Progenitor cell of endocrine pancreas (in vitro differentiated cells): ENCODE data around the gene RASSF8. TPM values are rescaled to one million over a fixed set of nuclear protein-coding genes. Genes with fewer than 3 reads are reported as not detected.

ENCODE experiments used
- DNase-seq: peaks from one replicate; pipeline ENCODE4 v3.0.0; 2021; ENCODE audit warnings: low spot score; ENCODE audit not compliant: unreplicated experiment
- H3K27ac Mint-ChIP-seq: 2 replicates; pipeline ENCODE4 v1.8.0; 2021; ENCODE audit warnings: mild to moderate bottlenecking, moderate library complexity, mixed read lengths
- H3K27me3 Mint-ChIP-seq: 2 replicates; pipeline ENCODE4 v1.8.0; 2021; ENCODE audit warnings: mixed read lengths
- H3K36me3 Mint-ChIP-seq: 2 replicates; pipeline ENCODE4 v1.8.0; 2022; ENCODE audit warnings: mixed read lengths; ENCODE audit not compliant: insufficient read depth
- H3K4me1 Mint-ChIP-seq: 2 replicates; pipeline ENCODE4 v1.8.0; 2021; ENCODE audit warnings: low read depth, mixed read lengths
- H3K4me3 Mint-ChIP-seq: 2 replicates; pipeline ENCODE4 v1.8.0; 2021; ENCODE audit warnings: low read depth, mild to moderate bottlenecking, moderate library complexity, mixed read lengths
- H3K9me3 Mint-ChIP-seq: 2 replicates; pipeline ENCODE4 v1.8.0; 2021; ENCODE audit warnings: low read depth, mixed read lengths
- CTCF ChIP-seq: fragments of 200-600 bp; sonication (generic); IDR thresholded peaks from one replicate; pipeline ENCODE4 v1.5.0; 2021; ENCODE audit warnings: antibody characterized with exemption, mild to moderate bottlenecking; ENCODE audit not compliant: unreplicated experiment
- total RNA-seq: library from RNA; stranded (reverse); gene quantifications from 2 replicates; pipeline ENCODE4 v1.2.1, GENCODE V29; 2021

RASSF8 gene
- total RNA-seq, 1 donor from 2014 or later: 38.8 TPM

- TF ChIP-seq CTCF: no peak
- Mint-ChIP-seq H3K4me3 (no peak overlapping the region), H3K9me3 (peaks cover 13% of the 10 kb centered on the region), H3K27ac (no peak overlapping the region), H3K36me3 (peaks cover 10% of the 10 kb centered on the region), H3K27me3 (no peaks in the 10 kb centered on the region), H3K4me1 (no peaks in the 10 kb centered on the region)
- no peak for DNase-seq
Observed at GRCh38 chr12:26077915-26078702, 119.6 kb downstream of the RASSF8 start.

GRCh38 chr12:26080911-26081310, 122.4 kb downstream of the RASSF8 start:
- no peak for TF ChIP-seq CTCF
- H3K4me3 Mint-ChIP-seq: no peak overlapping the region
- H3K36me3 Mint-ChIP-seq: peaks cover 10% of the 10 kb centered on the region
- H3K27ac Mint-ChIP-seq: no peak overlapping the region
- no peaks in the 10 kb centered on the region for H3K27me3 Mint-ChIP-seq
- H3K4me1 Mint-ChIP-seq: no peaks in the 10 kb centered on the region
- H3K9me3 Mint-ChIP-seq: peaks cover 19% of the 10 kb centered on the region
- no peak for DNase-seq

GRCh38 chr12:26086936-26087335, 128.5 kb downstream of the RASSF8 start:
- peaks cover 16% of the 10 kb centered on the region for H3K9me3 Mint-ChIP-seq
- no peak overlapping the region for H3K4me3 Mint-ChIP-seq
- peaks cover 9% of the 10 kb centered on the region for H3K36me3 Mint-ChIP-seq
- no peaks in the 10 kb centered on the region for H3K27me3 Mint-ChIP-seq
- peaks cover 20% of the 10 kb centered on the region for H3K4me1 Mint-ChIP-seq
- no peak overlapping the region for H3K27ac Mint-ChIP-seq
- no peak for TF ChIP-seq CTCF
- no peak for DNase-seq

- no peak for TF ChIP-seq CTCF
- H3K27ac Mint-ChIP-seq: no peak overlapping the region
- peaks cover 20% of the 10 kb centered on the region for H3K4me1 Mint-ChIP-seq
- peaks cover 4% of the 10 kb centered on the region for H3K9me3 Mint-ChIP-seq
- no peak for DNase-seq
- no peaks in the 10 kb centered on the region for H3K27me3 Mint-ChIP-seq
- no peak overlapping the region for H3K4me3 Mint-ChIP-seq
- H3K36me3 Mint-ChIP-seq: no peaks in the 10 kb centered on the region
Observed at GRCh38 chr12:26088998-26089397, 130.5 kb downstream of the RASSF8 start.

- no peak overlapping the region for H3K27ac Mint-ChIP-seq
- H3K4me3 Mint-ChIP-seq: no peak overlapping the region
- H3K27me3 Mint-ChIP-seq: no peaks in the 10 kb centered on the region
- no peak for TF ChIP-seq CTCF
- no peak for DNase-seq
- H3K36me3 Mint-ChIP-seq: no peaks in the 10 kb centered on the region
- no peaks in the 10 kb centered on the region for H3K9me3 Mint-ChIP-seq
- H3K4me1 Mint-ChIP-seq: peaks cover 20% of the 10 kb centered on the region
Observed at GRCh38 chr12:26090836-26091510, 132.5 kb downstream of the RASSF8 start.
